ENCODE results near the gene EDC3.
A peak's percentile ranks its signal among the peaks of the same experiment; 100 is the strongest.

The EDC3 gene

DNA sequence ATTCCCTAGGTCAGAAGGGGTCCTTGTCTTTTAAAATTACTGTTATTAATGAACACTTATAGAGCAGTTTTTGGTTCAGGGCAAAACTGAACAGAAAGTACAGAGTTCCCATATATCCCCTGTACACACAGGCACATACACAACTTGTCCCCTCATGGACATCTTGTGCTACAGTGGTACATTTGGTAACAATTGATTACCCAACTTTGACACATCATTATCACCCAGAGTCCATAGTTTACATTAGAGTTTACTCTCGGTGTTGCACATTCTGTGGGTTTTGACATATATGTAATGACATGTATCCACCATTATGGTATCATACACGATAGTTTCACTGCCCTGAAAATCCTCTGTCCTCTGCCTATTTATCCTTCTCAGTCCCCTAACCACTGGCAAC is 984 bp upstream of the EDC3 start:
- DNase-seq (ENCODE audit: low read depth) = no peak
- TF ChIP-seq, protein P1, sequence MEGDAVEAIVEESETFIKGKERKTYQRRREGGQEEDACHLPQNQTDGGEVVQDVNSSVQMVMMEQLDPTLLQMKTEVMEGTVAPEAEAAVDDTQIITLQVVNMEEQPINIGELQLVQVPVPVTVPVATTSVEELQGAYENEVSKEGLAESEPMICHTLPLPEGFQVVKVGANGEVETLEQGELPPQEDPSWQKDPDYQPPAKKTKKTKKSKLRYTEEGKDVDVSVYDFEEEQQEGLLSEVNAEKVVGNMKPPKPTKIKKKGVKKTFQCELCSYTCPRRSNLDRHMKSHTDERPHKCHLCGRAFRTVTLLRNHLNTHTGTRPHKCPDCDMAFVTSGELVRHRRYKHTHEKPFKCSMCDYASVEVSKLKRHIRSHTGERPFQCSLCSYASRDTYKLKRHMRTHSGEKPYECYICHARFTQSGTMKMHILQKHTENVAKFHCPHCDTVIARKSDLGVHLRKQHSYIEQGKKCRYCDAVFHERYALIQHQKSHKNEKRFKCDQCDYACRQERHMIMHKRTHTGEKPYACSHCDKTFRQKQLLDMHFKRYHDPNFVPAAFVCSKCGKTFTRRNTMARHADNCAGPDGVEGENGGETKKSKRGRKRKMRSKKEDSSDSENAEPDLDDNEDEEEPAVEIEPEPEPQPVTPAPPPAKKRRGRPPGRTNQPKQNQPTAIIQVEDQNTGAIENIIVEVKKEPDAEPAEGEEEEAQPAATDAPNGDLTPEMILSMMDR (IDR thresholded peaks at IDR 0.05; ENCODE audit: low read length, missing control alignments) = no peak
- H3K4me3 ChIP-seq (replicated peaks; ENCODE audit: low read depth, low read length) = no peak overlapping the region

DNA sequence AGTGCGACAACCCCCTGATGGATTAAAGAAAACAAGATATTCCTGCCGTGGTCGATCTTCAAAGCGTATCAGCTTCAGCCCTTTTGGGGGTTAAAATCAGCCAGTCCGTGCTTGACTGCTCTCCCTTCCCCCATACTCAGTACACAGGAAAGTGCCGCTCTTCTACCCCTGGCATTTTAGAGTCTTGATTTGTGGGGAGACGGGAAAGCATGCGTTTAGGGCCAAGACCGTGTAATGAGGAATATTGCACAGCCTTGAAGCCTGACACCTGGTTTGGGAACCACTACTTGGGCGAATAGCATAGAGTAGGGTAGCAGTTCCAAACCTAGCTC is 540 bp upstream of the EDC3 start:
- H3K4me3 ChIP-seq (replicated peaks; ENCODE audit: low read depth, low read length) = peak overlapping the region; percentile 99
- TF ChIP-seq, protein P1 (IDR thresholded peaks at IDR 0.05; ENCODE audit: low read length, missing control alignments) = no peak
- no peak for DNase-seq (ENCODE audit: low read depth)

DNA sequence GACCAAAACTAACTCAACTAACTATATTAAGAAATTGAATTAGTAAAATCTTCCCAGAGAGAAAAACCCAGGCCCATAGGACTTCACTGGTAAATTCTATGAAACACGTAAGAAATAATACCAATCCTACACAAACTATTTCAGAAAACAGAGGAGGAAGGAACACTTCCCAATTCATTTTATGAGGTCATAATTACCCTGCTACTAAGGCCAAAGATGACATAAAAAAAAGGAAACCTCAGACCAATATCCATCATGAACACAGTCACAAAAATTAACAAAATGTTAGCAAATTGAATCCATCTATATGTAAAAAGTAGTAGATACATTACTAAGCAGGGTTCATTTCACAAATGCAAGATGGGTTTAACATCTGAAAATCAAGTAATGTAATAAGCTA is 3.5 kb downstream of the EDC3 start:
- TF ChIP-seq, protein P1 (IDR thresholded peaks at IDR 0.05; ENCODE audit: low read length, missing control alignments) = no peak
- no peak for DNase-seq (ENCODE audit: low read depth)
- H3K4me3 ChIP-seq (replicated peaks; ENCODE audit: low read depth, low read length) = no peak overlapping the region

DNA sequence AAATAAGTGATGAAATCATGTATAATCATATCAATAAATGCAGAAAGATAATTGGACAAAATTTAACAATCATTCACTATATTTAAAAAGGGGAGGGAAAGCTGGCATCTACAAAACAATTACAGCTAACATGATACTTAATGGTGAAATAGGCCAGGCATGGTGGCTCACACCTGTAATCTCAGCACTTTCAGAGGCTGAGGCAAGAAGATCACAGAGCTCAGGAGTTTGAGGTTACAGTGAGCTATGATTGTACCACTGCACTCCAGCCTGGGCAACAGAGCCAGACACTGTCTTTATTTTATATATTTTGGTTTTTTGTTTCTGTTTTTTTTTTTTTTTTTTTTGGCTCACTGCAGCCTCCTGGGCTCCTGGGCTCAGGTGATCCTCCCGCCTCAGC is 12.1 kb downstream of the EDC3 start:
- TF ChIP-seq, protein P1 (IDR thresholded peaks at IDR 0.05; ENCODE audit: low read length, missing control alignments) = no peak
- no peak for DNase-seq (ENCODE audit: low read depth)
- H3K4me3 ChIP-seq (replicated peaks; ENCODE audit: low read depth, low read length) = no peak overlapping the region

DNA sequence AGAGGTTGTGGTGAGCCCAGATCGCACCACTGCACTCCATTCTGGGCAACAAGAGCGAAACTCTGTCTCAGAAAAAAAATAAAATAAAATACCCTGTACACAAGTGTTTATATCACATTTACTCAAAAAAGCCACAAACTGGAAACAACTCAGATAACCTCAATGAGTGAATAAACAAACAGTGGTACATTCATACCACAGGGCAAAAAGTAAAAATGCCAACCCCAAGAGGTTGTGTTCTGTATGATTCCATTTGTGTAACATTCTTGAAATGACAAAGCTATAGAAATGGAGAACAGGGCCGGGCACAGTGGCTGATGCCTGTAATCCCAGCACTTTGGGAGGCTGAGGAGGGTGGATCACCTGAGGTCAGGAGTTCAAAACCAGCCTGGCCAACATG is 12.9 kb downstream of the EDC3 start:
- no peak overlapping the region for H3K4me3 ChIP-seq (replicated peaks; ENCODE audit: low read depth, low read length)
- TF ChIP-seq, protein P1 (IDR thresholded peaks at IDR 0.05; ENCODE audit: low read length, missing control alignments) = no peak
- DNase-seq (ENCODE audit: low read depth) = no peak

DNA sequence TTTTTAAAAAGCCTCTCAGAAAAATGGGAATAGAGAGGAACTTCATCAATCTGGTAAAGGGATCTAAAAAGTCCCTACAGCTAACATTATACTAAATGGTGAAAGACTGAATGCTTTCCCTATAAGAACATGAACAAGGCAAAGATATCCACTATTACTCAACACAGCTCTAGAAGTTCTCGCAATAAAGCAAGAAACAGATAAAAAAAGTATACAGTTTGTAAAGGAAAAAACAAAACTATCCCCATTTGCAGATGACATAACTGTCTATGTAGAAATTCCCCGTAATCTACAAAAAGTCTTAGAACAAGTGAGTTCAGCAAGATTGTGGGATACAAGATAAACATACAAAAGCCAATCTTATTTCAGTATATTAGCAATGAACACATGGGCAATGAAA is 15.4 kb downstream of the EDC3 start:
- TF ChIP-seq, protein P1 (IDR thresholded peaks at IDR 0.05; ENCODE audit: low read length, missing control alignments) = no peak
- no peak overlapping the region for H3K4me3 ChIP-seq (replicated peaks; ENCODE audit: low read depth, low read length)
- peak; percentile 39 for DNase-seq (ENCODE audit: low read depth)

DNA sequence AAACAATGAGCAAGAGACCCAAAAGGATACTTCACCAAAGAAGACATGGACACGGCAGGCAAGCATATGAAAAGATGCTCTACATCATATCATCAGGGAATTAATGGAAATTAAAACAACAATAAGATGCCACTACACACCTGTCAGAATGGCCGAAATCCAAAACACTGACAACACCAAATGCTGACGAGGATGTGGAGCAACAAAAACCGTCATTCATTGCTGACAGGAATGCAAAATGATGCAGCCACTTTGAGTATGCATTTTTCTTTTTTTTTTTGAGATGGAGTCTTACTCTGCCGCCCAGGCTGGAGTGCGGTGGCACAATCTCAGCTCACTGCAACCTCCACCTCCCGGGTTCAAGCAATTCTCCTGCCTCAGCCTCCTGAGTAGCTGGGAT is 19.0 kb downstream of the EDC3 start:
- TF ChIP-seq, protein P1 (IDR thresholded peaks at IDR 0.05; ENCODE audit: low read length, missing control alignments) = no peak
- no peak overlapping the region for H3K4me3 ChIP-seq (replicated peaks; ENCODE audit: low read depth, low read length)
- DNase-seq (ENCODE audit: low read depth) = no peak

Measured in fibroblast of pulmonary artery (primary cell).